Activated CD8-positive, alpha-beta memory T cell treated with anti-CD3 and anti-CD28 coated beads for 1 hour (primary cell): Measurements from ENCODE around the gene LDHD.

Source experiments
- DNase-seq, 2 donors: peaks; one replicate each; pipeline ENCODE4 v3.0.0-alpha.2; 2020; ENCODE audit warnings: low read depth in 1 of 2; ENCODE audit errors: extremely low read depth in 1 of 2

The LDHD gene

DNA sequence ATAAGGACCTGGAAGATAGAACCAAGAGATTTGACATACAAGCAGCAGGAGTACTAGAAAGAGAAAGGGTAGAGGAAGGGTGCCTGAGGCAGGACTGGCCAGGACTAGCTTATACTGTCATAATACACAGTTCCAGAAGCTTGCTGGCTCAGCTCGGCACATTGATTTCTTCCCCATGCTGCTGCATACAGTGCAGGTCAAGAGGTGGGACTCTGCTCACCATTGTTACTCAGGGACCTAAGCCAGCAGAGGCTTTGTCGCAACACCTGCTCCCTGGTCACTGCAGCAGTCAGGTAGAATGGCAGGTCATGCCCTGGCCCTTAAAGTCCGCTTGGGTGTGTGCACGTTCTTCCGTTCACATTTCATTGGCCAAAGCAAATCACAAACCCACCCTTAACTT, 32.8 kb downstream of the LDHD start:
- DNase-seq = no peak

DNA sequence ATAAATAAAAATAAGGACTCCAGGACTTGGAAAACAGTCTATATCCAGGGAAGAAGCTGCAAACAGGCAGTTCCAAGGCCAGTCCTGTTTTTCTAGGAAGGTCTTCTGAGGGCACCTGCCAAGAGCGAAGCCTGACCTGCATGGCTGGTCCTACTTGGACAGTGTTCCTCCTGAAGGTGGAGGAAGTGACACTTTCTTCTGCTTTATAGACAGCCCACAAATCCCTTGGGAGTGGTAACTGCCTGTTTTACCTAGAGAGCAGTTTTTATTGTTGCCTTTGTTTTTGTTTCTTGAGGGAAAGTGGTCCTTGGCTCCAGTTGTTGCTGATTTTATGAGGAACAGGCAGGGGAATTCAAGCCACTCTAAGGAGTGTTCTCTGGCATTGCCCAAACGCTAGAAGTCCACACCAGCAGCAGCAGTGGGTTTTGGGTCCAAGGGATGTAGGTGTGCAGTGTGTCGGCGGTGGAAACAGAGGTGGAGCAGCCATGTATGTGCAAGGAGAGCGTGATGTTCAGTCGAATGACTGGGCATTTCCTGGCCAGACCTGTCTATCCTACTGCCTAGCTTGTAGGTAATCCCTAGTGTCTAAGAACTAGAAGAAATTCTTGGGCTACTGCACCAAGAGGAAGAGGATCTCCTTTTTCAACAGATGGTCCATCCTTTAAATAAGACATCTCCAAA, 35.3 kb downstream of the LDHD start:
- DNase-seq = no peak

DNA sequence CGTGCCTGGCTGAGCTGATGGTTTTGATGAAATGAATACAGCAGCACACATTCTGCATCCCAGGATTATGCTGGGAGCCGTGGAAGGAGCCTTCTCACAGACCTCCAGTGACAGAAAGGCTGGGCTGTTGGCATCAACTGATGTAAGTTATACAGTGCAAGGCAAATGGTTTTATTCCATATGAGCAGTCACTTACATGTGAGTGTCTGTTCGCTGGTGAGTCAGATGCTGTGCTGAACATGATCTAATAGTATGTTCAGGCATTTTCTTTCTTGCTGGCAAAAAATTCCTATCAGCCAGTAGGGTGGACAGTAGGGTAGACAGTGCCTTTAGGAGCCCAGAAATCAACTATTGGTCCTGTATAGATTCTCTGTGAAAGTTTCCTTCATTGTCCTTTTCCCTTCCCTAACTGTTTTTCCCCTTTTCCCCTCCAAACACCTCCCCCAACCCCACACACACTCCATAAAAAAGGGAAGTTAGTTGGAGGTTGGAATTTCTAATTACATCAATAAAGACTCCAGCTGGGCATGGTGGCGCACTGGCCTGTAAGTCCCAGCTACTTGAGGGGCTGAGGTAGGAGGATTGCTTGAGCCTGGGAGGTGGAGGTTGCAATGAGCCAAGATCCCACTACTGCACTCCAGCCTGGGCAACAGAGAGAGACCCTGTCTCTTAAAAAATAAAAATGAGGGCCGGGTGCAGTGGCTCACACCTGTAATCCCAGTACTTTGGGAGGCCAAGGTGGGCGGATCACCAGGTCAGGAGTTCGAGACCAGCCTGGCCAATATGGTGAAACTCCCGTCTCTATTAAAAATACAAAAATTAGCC, 36.2 kb downstream of the LDHD start:
- DNase-seq = no peak

DNA sequence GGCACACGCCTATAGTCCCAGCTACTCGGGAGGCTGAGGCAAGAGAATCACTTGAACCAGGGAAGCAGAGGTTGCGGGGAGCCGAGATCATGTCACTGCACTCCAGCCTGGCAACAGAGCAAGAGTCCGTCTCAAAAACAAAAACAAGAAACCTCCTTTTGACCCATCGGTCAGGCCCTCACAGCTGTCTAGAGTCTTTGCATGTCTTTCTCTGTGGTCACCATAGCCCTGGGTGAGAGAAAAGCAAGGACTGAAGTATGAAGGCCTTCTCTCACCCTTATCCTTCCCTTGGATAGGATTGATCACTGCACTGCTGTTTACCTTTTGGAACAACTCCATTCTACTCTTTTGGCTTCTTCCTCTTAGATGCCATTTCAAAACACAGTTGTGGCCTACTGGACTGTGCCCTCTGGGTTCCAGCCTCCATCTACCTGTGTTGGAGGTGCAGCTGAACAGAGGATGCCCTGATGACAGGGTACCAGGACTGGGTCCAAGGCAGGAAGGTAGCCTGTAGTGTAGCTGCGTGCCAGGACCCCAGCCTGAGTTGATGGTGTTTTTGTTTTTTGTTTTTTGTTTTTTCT, 37.1 kb downstream of the LDHD start:
- DNase-seq = no peak

DNA sequence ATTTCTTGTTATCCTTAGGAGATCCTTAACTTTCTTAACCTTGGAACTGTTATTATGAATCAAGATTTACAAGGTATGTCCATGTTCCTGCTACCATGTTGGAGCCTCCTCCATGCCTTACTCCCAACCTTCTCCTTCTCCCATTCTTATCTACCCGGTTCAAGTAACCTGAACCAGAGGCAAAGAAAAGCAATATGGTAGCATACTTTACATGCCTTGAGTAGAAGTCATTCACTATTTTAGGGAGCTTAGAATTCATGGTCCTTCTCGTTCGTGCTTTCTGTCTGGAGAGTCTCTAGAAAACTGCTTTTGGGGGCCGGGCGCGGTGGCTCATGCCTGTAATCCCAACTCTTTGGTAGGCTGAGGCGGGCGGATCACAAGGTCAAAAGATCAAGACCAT, 37.7 kb downstream of the LDHD start:
- no peak for DNase-seq

DNA sequence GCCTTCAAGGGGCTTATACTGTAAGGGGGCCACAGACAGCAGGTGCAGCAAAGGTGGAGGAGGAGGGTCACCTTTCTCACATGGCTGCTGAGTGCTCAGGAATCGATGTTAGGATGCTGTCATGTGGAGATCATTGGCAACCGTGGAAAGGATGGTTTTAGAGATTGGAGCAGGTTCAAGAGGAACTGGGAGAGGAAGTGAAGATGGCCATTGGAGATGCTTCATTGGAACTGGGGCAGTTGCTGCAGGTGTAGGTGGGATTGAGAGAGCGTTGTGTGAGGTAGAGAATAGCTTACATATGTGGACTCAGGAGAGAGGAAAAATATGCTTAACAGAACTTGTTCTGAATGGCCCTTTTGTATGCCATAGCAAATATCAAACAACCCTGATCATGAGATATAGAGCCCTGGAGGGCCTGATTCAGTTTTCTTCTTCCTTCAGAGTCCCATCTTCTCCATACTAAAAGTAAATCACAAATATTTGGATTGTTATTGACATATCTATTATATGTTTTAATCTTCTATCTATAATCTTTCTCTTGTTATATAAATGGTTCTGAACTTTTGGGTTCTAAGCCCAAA, 40.8 kb downstream of the LDHD start:
- no peak for DNase-seq

DNA sequence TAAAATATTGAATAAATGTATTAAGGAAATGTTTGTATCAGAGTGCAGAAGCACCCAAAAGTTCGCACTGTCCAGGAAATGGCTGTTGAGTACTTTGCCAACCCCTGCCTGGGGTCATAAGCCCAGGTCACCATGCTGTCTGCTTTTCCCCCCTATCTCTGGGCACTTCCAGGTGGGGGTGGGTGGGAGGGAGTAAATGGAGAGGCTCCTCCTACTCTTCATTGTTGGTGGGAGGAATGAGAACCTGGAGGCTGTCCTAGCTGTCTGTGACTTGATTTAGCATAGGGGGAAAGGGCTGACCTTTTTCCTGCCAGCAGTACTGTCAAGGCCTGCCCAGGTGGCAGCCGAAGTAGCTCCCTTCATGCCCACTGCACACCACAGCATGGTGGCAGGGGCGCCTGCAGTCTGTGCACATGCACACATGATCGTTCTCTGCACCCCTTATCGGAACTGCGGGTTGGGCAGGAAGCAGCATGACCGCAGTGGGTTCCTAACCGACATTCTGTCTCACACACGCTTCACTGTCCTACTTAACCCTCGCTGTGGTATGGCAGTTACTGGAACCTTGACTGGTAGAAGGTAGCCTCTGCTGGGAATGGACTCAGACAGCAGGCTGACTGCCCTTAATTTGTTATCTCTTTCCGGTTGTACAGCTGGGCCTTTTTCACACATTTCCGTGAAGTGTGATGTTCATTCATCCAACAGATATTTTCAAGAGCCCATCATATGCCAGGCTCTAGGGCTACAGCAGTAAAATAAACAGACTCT, 41.5 kb downstream of the LDHD start:
- peak; percentile 57 to 64 for DNase-seq

DNA sequence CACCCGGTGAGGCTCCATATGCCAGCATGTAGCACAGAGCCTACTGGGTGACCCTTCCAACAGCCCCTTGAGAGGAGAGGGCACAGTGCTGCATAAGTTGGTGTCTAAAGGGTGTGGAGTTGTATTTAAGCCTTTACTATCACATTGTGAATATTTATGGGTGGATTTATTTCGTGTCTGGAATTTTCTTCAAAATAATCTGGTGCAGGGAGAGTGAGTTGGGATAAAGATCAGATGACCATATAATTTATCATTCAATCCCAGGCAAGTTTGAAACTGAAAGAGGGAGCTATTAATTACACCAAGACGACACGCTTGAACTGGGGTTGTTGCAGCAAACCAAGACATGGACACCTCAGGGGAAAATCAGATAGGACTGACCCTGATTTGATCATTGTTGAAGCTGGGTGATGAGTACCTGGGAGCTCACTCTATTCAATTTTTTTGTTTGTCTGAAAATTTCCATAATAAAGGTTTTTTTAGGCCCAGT, 42.2 kb downstream of the LDHD start:
- no peak for DNase-seq

DNA sequence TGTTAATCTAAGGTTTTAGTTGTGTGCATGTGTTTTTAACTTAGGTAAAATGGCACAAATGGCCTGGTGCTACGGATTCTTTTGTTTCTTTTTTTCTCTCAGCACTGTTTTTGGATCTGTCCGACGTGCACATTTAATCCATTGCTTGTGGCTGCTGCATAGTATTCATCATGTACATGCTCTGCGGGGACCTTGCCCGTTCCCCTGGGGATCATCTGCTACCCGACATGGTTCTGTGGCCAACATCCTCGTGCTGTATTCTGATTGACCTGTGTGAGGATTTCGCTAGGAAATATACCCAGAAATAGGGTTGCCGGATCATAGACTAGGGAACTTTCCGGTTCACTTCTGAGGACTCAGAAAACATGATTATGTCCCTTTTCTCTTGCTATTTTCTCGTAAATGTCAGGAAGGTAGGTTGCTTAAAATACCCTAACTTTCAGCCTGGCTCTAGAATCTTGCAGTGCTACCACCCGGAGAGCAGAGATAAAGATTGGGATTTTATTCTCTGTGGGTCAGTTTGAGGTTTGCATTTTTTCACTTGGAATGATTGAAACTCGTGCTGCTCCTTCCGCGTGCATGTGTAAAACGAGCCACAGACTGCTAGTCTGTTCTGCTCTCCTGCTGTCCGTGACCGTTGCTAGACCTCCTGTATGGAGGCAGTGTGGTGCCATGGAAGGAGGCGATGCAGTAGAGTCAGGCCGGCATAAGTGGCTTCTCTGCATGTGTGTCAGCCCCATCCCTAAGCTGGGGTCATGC, 42.9 kb downstream of the LDHD start:
- DNase-seq = no peak

DNA sequence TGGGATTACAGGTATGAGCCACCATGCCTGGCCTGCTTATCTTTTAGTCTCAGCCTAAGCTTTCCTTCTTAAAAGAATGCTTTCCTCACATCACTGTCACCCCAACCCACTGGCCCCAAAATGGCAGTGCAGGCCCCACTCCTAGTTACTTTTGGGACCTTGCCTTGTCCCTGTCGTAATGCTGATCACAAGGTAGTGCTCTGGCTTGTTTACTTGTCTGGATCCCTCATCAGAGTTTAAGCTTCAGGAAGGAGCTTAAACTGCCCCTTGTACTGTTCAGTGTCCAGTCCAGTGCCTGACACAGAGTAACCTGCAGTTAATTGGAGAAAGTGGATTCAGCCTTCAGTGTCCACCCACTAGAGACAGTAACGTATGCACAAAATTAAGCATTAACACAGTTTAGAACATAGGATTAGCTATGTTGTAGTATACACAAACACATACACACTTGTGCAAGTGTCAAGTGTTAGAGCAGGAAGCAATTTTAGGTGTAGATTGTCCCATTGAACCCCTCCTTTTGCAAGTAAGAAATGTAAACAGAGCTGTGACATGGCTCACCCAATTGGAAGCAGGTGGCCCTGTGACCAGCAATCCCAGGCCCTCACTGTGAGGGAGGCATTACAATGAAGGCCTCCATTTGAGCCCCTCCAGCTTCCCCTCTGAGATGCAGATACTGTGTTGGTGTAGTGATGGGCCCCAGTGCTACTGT, 44.2 kb downstream of the LDHD start:
- DNase-seq = no peak

DNA sequence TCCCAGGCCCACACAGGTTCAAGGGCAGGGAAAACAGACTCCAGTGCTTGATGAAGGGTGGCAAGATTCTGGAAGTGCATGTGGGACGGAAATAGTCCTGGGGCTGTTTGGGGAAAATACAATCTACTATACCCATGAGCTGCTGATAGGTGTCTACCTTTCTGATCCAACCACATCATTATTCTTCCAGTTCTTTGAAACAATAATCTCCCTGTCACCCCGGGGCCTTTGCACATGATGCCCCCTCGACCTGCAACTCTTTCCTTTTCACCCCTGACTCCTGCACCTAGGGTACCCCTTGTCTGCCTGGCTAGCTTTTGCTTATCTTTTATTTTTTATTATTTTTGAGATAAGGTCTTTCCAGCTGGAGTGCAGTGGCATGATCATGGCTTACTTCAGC, 45.0 kb downstream of the LDHD start:
- no peak for DNase-seq

DNA sequence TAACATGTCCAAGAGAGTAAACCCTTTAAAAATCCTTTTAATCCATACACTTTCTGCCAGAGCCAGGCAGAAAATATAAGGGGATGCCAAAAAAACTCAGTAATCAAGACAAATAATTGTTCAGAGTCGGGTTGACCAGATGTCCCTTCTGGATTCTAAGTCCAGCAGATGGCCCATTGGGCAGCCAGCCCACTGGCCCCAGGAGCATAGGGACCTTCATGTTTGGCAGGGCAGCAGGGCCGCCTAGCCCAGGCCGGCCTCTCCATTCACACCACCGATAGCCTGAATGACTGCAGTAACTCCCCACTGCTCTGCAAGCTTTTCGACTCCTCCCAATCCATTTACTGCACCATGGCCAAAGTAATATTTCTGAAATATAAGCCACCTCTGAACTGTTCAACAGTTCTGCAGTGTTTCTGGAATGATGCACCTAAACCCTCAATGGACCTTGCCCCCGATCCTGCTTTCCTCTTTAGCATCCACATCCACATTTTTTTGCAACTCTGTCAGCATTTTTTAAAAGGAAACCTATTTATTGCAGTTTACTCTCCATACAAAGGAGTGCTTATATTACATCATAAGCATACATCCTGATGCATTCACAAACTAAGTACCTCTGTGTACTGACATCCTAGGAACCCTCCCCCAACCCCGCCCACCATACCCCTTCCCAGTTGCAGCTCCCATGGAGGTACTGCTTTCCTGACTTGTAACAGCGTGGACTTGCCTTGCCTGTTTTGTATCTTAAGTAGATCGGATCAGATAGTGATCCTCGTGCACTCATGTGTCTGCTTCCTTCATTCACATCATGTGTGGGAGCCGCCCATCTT, 46.4 kb downstream of the LDHD start:
- no peak for DNase-seq

DNA sequence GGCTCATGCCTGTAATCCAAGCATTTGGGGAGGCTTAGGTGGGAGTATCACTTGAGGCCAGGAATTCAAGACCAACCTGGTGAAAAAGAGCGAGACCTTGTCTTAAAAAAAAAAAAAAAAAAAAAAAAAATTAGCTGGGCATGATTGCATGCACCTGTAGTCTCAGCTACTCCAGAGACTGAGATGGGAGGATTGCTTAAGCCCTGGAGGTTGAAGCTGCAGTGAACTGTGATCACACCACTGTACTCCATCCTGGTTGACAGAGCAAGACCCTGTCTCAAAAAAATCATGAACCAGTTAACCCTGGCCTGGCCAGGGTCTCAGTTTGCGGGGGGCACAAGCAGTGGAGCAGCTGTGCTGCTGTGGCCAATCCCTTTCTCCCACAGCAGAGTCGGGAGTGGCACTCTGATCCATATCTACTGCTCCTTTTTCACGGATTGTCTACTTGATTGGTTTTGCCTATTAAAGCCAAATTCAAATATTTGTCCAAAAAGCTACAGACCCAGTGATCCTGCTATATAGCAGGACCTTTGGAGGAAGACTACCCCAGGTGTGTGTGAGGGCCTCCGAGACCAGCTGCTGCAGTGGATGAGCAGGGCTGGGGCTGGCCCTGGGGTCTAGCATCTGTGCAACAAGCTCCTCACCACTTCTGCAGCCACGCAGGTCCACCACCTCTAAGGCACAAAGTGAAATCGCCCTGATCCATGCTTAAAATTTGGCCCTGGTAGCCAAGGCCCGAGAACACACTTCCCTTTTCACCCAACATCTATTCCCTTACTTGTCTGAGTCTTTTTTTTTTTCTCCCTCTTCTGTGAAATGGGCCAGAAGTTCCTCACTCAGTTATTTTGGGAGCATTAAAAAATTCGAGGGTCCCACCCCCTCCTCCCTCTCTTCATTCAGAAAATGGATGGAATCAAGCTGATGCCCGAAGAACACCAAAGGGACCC, 48.2 kb downstream of the LDHD start:
- DNase-seq = no peak

DNA sequence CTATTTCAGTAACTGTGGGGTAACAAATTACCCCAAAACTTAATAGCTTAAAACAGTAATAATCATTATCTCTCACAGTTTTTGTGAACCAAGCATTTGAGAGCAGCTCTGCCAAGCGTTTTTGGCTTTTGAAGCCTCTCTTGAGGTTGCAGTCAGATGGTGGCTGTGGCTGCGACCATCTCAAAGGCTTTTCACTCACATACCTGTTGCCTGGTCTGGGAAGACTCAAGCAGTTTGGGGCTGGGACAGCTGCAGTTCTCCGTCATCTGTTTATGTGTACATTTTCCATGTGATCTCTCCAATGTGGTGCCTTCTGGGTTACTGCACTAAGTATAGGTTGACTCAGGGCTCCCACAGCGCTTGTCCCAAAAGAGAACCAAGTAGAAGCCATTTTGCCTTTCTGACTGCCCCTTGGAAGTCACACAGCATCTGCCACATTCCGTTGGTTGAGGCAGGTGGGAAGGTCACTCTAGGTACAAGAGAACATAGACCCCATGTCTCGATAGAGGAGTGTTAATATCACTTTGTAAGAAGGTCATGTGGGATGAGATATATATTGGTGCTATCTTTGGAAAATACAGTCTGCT, 49.6 kb downstream of the LDHD start:
- no peak for DNase-seq

DNA sequence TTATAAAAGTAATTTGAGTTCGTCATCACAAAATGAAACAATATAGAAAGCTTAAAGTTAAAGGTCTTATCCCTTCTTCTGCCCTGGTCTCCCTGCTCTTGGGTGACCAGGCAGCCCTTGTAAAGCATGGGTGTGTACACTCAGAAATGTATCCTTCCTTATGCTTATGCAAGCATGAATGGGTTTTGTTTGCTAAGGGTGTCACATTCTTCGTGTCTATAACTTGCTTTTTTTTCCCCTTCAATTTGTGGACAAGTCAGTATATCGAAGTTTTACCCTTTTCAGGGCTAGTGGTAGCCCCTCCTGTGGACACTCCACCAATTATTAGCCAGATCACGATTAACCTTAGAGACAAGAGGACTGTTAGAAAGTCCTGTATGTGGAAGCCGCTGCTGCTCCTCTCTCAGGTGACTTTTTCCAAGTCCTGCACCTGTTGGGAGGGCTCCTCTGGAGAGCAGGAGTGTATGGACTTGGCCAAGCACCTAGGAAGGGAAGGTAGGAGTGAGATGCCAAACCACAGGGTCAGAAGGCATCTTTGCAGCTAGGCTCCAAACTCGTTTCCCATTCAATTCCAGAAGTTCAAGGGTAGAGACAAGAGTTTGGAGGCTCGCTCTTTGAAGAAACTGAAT, 50.9 kb downstream of the LDHD start:
- no peak for DNase-seq

DNA sequence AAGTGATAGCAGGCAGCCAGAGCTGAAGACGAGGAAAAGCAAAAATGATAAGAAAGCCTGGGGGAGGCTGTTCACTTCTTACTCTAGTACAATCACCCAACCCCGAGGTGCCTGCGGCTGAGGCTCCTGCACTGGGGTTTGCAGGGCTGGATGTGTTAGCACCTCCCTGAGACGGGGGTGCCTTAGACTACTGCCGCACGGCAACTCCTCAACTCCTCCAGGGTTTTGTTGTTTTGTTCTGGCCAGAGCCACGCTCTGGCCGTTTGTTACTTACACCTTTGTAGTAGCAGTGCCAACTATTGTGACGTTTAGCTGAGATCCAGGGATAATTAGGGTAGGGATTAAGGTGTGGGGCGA, 51.5 kb downstream of the LDHD start:
- peak in 1 of 2 donors; percentile 20 for DNase-seq
